ENCODE results near the gene CAD. TPM values are rescaled to one million over a fixed set of nuclear protein-coding genes. Genes with fewer than 3 reads are reported as not detected.

CAD gene
- total and polyA plus RNA-seq, 5 donors, result 6.0 to 12.0 (median 9.9) TPM

DNA sequence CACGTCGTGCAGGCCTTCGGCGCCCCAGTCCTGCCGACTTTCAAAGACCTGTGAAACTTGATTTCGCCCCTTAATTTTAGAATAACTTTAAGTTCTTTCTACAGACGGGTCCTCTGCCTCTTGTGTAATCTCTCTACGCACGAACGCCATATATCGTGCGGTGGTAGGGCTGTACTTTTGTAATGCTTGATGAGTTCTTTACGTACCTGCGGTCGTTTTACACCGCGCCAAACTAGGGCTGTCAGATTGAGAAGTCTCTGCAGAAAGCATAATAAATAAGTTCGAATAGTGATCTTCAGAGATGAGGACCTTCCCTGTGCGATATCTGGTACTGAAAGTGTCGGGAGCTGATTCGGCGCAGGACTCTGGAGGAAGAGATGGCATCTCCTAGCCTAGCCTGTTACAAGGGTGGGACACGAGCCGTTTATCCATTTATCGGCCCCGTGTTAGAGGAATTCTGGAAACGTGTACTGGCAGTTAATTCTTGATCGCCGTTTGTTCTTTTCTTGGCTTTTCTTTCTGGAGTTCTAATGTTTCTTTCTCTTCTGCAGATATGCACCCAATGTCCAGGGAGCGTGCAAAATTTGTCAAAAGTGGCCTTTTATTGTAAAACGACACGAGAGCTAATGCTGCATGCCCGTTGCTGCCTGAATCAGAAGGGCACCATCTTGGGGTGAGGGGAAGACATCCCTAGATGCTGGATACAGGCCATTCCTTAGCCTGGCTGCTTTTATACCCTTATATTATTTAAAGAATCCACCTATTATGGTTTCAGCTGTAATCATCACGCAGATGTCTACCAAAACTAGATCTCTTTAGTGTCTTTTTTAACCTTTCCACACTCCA, 4.3 kb upstream of the CAD start:
- Histone ChIP-seq H3K4me1 (ENCODE audit: control insufficient read depth, insufficient read depth, low read length) (peaks cover 2% of the 10 kb centered on the region), H3K27ac (ENCODE audit: low read length) (peak overlapping the region; percentile 96), H3K4me3 (ENCODE audit: low read length) (peak overlapping the region; percentile 91), H3K9me3 (ENCODE audit: control insufficient read depth, low read length) (no peaks in the 10 kb centered on the region), H3K27me3 (ENCODE audit: control insufficient read depth, insufficient read depth) (no peaks in the 10 kb centered on the region)
- DNase-seq (no peak), ATAC-seq (peak; percentile 3 to 9)
- intact Hi-C loops (cut with DNase I), result no loop called here
- 7% methylated on average over 34 of the region's 34 CpGs for WGBS

- 96% methylated on average over 3 of the region's 3 CpGs for WGBS
- H3K27ac ChIP-seq (ENCODE audit: low read length), result no peak overlapping the region
- ATAC-seq (no peak), DNase-seq (no peak)
- H3K4me3 ChIP-seq (ENCODE audit: low read length), result no peak overlapping the region
- no peaks in the 10 kb centered on the region for H3K27me3 ChIP-seq (ENCODE audit: control insufficient read depth, insufficient read depth)
- H3K4me1 ChIP-seq (ENCODE audit: control insufficient read depth, insufficient read depth, low read length), result peaks cover 2% of the 10 kb centered on the region
- intact Hi-C loops (cut with DNase I), result no loop called here
- H3K9me3 ChIP-seq (ENCODE audit: control insufficient read depth, low read length), result no peaks in the 10 kb centered on the region
These were observed 2.2 kb upstream of the CAD start for GRCh38 chr2:27214941-27215340.

DNA sequence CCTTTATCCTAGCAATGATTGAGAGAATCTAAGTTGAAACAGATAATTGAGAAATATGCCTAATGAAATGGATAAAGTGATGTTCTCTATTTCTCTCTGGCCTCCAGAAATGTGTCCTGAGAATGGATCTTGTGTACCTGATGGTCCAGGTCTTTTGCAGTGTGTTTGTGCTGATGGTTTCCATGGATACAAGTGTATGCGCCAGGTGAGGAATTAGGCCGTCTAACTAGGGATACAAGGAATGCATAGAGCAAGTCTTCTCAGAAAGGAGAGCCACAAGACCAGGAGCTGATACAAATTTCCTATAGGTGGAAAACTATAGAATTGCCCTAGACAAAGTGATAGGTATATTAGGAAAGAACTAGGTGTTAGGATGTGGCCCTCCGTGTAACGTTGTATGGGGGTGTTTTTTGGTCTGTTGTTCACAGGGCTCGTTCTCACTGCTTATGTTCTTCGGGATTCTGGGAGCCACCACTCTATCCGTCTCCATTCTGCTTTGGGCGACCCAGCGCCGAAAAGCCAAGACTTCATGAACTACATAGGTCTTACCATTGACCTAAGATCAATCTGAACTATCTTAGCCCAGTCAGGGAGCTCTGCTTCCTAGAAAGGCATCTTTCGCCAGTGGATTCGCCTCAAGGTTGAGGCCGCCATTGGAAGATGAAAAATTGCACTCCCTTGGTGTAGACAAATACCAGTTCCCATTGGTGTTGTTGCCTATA, 592 bp upstream of the CAD start:
- Histone ChIP-seq H3K4me1 (ENCODE audit: control insufficient read depth, insufficient read depth, low read length) (peaks cover 2% of the 10 kb centered on the region), H3K27me3 (ENCODE audit: control insufficient read depth, insufficient read depth) (no peaks in the 10 kb centered on the region), H3K27ac (ENCODE audit: low read length) (no peak overlapping the region), H3K9me3 (ENCODE audit: control insufficient read depth, low read length) (no peaks in the 10 kb centered on the region), H3K4me3 (ENCODE audit: low read length) (peak overlapping the region; percentile 63)
- WGBS, result 86% methylated on average over 13 of the region's 13 CpGs
- intact Hi-C loops (cut with DNase I), result no loop called here
- no peak for DNase-seq
- no peak for ATAC-seq

DNA sequence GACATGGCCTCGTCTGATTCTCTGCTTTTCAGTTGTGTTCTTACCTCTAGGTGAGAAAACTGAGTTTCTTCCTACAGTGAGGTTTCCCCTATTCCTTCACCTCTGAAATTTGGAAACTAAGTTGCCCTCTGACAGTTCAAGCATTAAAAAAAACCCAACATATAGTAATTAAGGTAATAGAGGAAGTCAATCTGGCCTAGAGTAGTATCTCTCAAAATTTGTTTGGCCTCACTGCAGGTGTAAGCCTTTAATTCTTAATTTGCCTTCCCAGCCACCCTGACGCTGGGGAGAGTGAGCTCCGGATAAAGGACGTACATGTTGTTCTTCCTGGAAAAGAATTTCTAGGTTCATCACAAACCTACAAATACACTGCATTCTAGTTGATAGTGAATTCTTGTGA, 1.4 kb downstream of the CAD start:
- Histone ChIP-seq H3K9me3 (ENCODE audit: control insufficient read depth, low read length) (no peaks in the 10 kb centered on the region), H3K27ac (ENCODE audit: low read length) (no peak overlapping the region), H3K27me3 (ENCODE audit: control insufficient read depth, insufficient read depth) (no peaks in the 10 kb centered on the region), H3K4me1 (ENCODE audit: control insufficient read depth, insufficient read depth, low read length) (peaks cover 2% of the 10 kb centered on the region), H3K4me3 (ENCODE audit: low read length) (no peak overlapping the region)
- DNase-seq, result no peak
- intact Hi-C loops (cut with DNase I), result no loop called here
- 84% methylated on average over 4 of the region's 4 CpGs for WGBS
- no peak for ATAC-seq

- intact Hi-C loops (cut with DNase I), result no loop called here
- Histone ChIP-seq H3K4me1 (ENCODE audit: control insufficient read depth, insufficient read depth, low read length) (peaks cover 2% of the 10 kb centered on the region), H3K4me3 (ENCODE audit: low read length) (no peak overlapping the region), H3K9me3 (ENCODE audit: control insufficient read depth, low read length) (no peaks in the 10 kb centered on the region), H3K27me3 (ENCODE audit: control insufficient read depth, insufficient read depth) (no peaks in the 10 kb centered on the region), H3K27ac (ENCODE audit: low read length) (no peak overlapping the region)
- WGBS, result 85% methylated on average over 2 of the region's 2 CpGs
- DNase-seq (no peak), ATAC-seq (no peak)
These were observed 1.9 kb downstream of the CAD start for GRCh38 chr2:27219091-27219490.

DNA sequence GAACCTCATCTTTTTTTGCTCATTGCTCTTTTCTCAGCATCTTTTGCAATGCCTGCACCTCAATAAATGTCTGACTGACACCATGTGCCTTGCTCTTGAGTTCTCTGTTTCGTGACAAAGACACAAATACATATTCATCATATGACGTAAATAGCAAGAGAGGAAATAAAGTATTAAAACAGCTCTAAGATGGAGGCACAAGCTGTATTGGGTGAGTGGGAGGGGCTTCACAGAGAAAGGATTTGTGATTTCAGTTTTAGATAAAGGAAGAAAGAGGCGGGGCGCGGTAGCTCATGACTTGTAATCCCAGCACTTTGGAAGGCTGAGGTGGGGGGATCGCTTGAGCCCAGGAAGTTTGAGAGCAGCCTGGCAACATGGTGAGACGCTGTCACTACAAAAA, 2.9 kb downstream of the CAD start:
- H3K9me3 ChIP-seq (ENCODE audit: control insufficient read depth, low read length), result no peaks in the 10 kb centered on the region
- no peaks in the 10 kb centered on the region for H3K27me3 ChIP-seq (ENCODE audit: control insufficient read depth, insufficient read depth)
- no peak overlapping the region for H3K4me3 ChIP-seq (ENCODE audit: low read length)
- peaks cover 2% of the 10 kb centered on the region for H3K4me1 ChIP-seq (ENCODE audit: control insufficient read depth, insufficient read depth, low read length)
- DNase-seq, result peak in 1 of 3 donors; percentile 9
- H3K27ac ChIP-seq (ENCODE audit: low read length), result no peak overlapping the region
- 97% methylated on average over 7 of the region's 7 CpGs for WGBS
- intact Hi-C loops (cut with DNase I), result no loop called here
- no peak for ATAC-seq

DNA sequence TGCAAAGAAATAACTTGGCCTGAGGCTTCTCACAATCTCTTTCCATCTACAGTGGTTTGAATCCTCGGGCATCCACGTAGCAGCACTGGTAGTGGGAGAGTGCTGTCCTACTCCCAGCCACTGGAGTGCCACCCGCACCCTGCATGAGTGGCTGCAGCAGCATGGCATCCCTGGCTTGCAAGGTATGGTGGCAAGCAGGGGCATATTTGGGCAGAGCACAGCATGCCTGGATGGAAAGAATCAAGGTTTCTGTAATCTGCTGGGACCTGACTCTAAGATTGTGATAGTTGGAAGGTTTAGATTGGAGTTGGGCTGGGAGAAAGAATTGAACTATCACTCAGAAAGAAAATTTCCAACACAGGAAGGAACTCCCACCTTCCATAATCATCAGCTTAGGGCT, 4.0 kb downstream of the CAD start:
- Histone ChIP-seq H3K4me3 (ENCODE audit: low read length) (no peak overlapping the region), H3K9me3 (ENCODE audit: control insufficient read depth, low read length) (no peaks in the 10 kb centered on the region), H3K27me3 (ENCODE audit: control insufficient read depth, insufficient read depth) (no peaks in the 10 kb centered on the region), H3K27ac (ENCODE audit: low read length) (no peak overlapping the region), H3K4me1 (ENCODE audit: control insufficient read depth, insufficient read depth, low read length) (peaks cover 2% of the 10 kb centered on the region)
- ATAC-seq, result no peak
- intact Hi-C loops (cut with DNase I), result no loop called here
- 92% methylated on average over 3 of the region's 3 CpGs for WGBS
- no peak for DNase-seq

DNA sequence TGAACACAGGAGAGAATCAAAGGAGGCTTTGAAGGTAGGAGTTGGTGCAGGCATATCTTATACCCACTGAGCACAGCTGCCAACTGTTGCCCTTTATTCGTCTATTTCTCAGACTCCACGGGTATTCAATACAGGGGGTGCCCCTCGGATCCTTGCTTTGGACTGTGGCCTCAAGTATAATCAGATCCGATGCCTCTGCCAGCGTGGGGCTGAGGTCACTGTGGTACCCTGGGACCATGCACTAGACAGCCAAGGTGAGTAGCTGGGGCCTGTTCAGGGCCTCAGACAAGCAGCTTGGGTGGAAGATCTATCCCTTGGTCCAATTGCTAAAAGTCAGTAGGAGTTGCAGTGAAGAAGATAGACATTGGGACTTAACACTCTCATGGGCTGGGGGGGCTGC, 5.2 kb downstream of the CAD start:
- ATAC-seq (no peak), DNase-seq (no peak)
- WGBS, result 95% methylated on average over 5 of the region's 5 CpGs
- intact Hi-C loops (cut with DNase I), result no loop called here
- Histone ChIP-seq H3K9me3 (ENCODE audit: control insufficient read depth, low read length) (no peaks in the 10 kb centered on the region), H3K27ac (ENCODE audit: low read length) (no peak overlapping the region), H3K27me3 (ENCODE audit: control insufficient read depth, insufficient read depth) (no peaks in the 10 kb centered on the region), H3K4me1 (ENCODE audit: control insufficient read depth, insufficient read depth, low read length) (no peaks in the 10 kb centered on the region), H3K4me3 (ENCODE audit: low read length) (no peak overlapping the region)

DNA sequence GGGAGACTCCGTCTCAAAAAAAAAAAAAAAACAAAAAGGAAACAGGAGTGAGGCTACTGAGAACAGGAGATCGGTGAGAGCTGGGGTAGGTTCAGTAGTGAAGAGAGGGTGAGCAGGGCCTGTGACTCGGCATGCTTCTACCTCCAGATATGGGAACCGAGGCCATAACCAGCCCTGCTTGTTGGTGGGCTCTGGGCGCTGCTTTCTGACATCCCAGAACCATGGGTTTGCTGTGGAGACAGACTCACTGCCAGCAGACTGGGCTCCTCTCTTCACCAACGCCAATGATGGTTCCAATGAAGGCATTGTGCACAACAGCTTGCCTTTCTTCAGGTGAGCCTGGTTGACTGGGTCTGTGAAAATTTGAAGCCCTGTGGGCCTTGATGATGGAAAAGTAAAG, 6.2 kb downstream of the CAD start:
- Histone ChIP-seq H3K9me3 (ENCODE audit: control insufficient read depth, low read length) (no peaks in the 10 kb centered on the region), H3K27me3 (ENCODE audit: control insufficient read depth, insufficient read depth) (no peaks in the 10 kb centered on the region), H3K4me1 (ENCODE audit: control insufficient read depth, insufficient read depth, low read length) (no peaks in the 10 kb centered on the region), H3K27ac (ENCODE audit: low read length) (no peak overlapping the region), H3K4me3 (ENCODE audit: low read length) (no peak overlapping the region)
- WGBS, result 96% methylated on average over 6 of the region's 6 CpGs
- DNase-seq, result peak in 1 of 3 donors; percentile 14
- no peak for ATAC-seq
- intact Hi-C loops (cut with DNase I), result no loop called here

DNA sequence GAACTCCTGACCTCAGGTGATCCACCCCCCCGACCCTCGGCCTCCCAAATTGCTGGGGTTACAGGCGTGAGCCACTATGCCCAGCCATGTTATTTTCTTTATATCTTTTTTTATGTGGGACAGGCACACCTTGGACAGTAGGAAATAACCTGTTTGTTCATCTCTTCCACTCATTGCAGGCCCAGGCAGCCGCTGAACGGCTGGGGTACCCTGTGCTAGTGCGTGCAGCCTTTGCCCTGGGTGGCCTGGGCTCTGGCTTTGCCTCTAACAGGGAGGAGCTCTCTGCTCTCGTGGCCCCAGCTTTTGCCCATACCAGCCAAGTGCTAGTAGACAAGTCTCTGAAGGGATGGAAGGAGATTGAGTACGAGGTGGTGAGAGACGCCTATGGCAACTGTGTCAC, 8.4 kb downstream of the CAD start:
- 92% methylated on average over 9 of the region's 9 CpGs for WGBS
- DNase-seq (no peak), ATAC-seq (no peak)
- intact Hi-C loops (cut with DNase I), result no loop called here
- no peaks in the 10 kb centered on the region for H3K4me1 ChIP-seq (ENCODE audit: control insufficient read depth, insufficient read depth, low read length)
- H3K4me3 ChIP-seq (ENCODE audit: low read length), result no peak overlapping the region
- H3K27me3 ChIP-seq (ENCODE audit: control insufficient read depth, insufficient read depth), result no peaks in the 10 kb centered on the region
- no peak overlapping the region for H3K27ac ChIP-seq (ENCODE audit: low read length)
- H3K9me3 ChIP-seq (ENCODE audit: control insufficient read depth, low read length), result no peaks in the 10 kb centered on the region

- no peaks in the 10 kb centered on the region for H3K4me1 ChIP-seq (ENCODE audit: control insufficient read depth, insufficient read depth, low read length)
- H3K27me3 ChIP-seq (ENCODE audit: control insufficient read depth, insufficient read depth), result no peaks in the 10 kb centered on the region
- ATAC-seq (no peak), DNase-seq (no peak)
- H3K4me3 ChIP-seq (ENCODE audit: low read length), result no peak overlapping the region
- H3K27ac ChIP-seq (ENCODE audit: low read length), result no peak overlapping the region
- intact Hi-C loops (cut with DNase I), result no loop called here
- 84% methylated on average over 2 of the region's 2 CpGs for WGBS
- no peaks in the 10 kb centered on the region for H3K9me3 ChIP-seq (ENCODE audit: control insufficient read depth, low read length)
These were observed 10.3 kb downstream of the CAD start for GRCh38 chr2:27227501-27227900.
